NCI-H1105 treated with DMSO at 0.1 percent for 48 hours (cell line): ENCODE data around the gene ANKRD13C.
"Not testable (repeated sequence)": the region's sequence is repeated elsewhere in the genome, so short reads cannot be mapped to it uniquely, and the experiment has no call there.

Experiments used
- DNase-seq: peaks from one replicate; lab custom pipeline; 2025; lab: John Stamatoyannopoulos, UW

The ANKRD13C gene

DNA sequence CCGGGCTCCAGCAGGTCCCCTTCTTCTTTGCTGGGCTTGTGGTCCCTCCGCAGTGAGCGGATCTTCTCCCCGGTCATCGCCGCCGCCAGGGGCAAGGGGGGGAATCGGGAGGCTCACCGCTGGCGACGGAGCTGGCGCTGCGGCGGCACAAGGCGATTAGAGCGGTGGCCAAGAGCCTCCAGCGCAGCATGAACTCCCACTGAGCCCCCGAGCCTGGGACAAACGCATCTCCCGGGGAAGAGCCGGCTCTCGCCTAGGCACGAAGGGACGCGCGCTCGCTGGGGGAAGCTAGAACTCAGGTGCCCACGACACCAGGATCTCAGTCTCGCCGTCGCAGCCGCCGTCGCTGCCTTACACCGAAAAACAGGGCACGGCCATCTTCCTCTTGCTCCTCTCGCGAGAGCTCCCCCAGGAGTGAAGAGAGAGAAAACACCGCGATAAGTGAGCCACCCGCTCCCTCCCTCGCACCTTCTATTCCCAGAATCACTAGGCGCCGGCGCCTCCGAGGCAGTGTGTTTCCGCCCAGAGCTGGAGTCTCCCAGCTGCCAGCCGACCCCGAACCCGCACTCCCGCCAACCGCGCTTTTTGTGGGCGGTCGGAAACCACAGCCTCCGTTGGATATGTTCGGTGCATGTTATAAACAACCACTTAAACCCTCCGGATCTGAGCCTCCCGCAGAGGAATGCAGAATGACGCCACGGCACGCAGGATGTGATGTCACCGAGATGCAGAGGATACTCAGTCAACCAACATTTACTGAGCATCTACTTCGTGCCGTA lies at the start of gene ANKRD13C:
TSS of gene ANKRD13C (minus strand) at position 391 of the 779 bp plus-strand sequence. CDS start at position 77, 314 bp downstream.
- DNase-seq = peak; percentile 96

DNA sequence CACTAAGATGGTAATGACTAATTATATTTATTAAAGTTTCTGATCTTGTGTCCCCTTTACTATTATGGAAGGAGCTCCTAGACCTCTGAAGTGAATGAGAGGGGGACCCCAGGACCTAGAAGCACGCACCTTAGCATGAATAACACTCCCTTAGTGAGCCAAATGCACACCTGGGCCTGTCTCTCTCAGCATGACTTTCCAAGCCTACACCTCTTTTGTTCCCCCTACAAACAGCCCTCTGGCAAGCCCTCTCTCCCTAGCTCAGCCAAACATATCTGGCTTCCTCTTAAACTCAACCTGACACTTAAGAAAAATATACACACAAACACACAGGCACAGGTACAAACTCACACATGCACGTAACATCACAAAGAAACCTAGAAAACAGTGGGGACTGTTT lies 49.2 kb upstream of the ANKRD13C start:
- no peak for DNase-seq

DNA sequence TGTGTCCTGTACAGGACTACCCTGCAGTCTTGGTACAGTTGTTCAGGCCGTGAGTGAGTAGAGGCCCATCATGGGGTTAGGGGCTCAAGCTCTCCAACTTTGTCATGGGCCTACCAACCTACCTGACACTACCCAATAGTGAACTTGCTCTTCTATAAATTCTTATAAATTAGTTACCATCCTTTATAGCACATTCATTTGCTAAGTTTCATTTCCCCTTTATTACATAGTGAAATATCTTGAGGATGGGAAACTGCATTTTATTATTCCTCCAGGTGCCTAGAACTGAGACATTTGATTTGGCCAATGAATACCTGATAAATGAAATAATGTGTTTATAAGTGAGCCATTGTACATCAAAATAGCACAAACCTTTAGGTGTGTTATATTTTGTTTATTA lies 47.5 kb upstream of the ANKRD13C start:
- no peak for DNase-seq

DNA sequence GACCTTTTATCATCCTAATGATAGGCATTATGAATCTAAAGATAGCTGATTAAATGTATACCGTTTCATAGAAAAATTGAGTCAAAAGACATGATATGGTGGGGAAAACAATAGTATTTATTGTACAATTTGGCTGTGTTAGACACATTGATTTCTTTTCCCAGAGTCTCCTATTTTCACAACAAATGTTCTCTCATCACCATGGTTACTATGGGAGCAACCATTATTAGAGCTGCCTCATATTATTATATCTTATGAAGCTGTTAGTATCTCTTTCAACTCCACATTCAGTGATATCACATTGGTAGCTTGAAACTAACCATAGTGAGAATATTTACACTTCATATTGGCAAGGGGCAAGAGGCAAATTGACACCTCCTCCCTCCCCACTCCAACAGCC lies 45.8 kb upstream of the ANKRD13C start:
- no peak for DNase-seq

DNA sequence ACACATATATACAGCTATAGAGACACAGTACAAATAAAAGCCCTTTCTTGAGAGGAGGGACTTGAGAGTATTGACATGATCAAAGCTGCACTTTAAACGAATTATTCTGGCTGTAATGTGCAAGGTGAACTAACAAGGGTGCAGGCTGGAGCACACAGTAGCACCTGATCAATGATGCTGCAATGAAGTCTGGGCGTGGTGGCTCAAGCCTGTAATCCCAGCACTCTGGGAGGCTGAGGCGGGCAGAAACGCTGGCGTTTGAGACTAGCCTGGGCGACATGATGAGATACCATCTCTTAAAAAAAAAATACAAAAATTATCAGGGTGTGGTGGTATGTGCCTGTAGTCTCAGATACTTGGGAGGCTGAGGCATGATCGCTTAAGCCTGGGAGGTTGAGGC lies 42.5 kb upstream of the ANKRD13C start:
- no peak for DNase-seq

- no peak for DNase-seq
Observed at GRCh38 chr1:70396607-70397006, 42.1 kb upstream of the ANKRD13C start.

GRCh38 chr1:70392626-70393025 lies 38.1 kb upstream of the ANKRD13C start:
- DNase-seq = no peak

GRCh38 chr1:70387507-70387906 lies 33.0 kb upstream of the ANKRD13C start:
- no peak for DNase-seq

GRCh38 chr1:70386121-70386520 lies 31.6 kb upstream of the ANKRD13C start:
- no peak for DNase-seq

- no peak for DNase-seq
Observed at GRCh38 chr1:70385477-70385876, 31.0 kb upstream of the ANKRD13C start.

GRCh38 chr1:70384542-70384941 lies 30.0 kb upstream of the ANKRD13C start:
- no peak for DNase-seq

DNA sequence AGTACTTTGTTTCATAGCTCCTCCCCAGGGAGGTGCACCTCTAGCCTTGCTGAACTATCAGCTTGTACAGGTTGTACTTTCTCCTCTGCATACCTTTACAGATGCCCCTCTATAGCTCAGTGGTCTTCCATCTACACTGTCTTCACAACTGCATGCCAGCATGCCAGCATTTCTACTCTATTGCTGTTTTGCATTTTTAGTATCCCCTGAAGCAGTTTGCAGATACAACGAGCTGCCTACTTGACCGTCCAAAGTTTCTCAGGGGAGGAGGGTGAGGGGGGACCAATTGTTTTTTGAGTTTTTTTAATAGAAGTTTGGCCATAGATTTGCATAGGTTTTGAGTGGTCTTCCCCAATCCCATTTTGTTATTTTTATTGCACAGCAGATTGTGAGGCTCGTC lies 29.0 kb upstream of the ANKRD13C start:
- no peak for DNase-seq

DNA sequence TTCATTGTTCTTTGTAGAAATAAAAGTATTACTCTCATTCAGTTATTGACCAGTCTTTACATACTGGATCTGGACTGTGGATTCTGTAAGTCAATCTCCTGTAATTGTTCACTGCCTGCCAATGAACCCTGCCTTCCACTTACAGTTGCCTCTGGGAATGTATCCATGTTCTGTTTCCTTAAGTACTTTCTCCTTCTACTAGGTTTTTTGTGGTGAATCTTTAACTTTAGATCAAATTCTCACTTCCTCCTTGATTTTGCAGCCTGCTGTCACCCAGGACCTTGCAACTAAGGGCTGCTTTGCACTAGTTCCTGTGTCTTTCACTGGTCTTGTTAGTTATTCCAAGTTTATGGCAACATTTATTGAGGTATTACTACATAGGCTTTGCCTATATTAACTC lies 28.2 kb upstream of the ANKRD13C start:
- DNase-seq = no peak

DNA sequence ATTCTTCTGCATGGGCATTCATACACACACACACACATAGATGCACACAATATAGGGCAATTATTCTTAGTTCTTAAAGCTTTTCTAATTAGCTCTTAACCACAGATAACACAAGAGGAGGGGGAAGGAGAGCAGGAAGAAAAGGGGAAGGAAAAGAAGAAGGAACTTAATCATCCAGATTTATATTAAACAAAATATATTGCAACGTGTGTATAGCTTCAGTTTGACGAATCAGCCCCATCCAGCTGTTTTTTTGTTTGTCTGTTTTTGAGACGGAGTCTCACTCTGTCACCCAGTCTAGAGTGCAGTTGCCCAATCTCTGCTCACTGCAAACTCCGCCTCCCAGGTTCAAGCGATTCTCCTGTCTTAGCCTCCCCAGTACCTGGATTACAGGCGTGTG lies 21.7 kb upstream of the ANKRD13C start:
- DNase-seq = no peak

DNA sequence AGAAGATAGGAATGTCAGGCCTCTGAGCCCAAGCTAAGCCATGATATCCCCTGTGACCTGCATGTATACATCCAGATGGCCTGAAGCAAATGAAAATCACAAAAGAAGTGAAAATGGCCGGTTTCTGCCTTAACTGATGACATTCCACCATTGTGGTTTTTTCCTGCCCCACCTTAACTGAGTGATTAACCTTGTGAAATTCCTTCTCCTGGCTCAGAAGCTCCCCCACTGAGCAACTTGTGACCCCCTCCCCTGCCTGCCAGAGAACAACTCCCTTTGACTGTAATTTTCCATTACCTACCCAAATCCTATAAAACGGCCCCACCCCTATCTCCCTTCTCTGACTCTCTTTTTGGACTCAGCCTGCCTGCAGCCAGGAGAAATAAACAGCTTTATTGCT lies 19.1 kb upstream of the ANKRD13C start:
- DNase-seq = not testable (repeated sequence)

GRCh38 chr1:70372426-70372825 lies 17.9 kb upstream of the ANKRD13C start:
- DNase-seq = no peak

GRCh38 chr1:70371586-70371985 lies 17.1 kb upstream of the ANKRD13C start:
- DNase-seq = not testable (repeated sequence)

GRCh38 chr1:70367397-70367796 lies 12.9 kb upstream of the ANKRD13C start:
- not testable (repeated sequence) for DNase-seq

DNA sequence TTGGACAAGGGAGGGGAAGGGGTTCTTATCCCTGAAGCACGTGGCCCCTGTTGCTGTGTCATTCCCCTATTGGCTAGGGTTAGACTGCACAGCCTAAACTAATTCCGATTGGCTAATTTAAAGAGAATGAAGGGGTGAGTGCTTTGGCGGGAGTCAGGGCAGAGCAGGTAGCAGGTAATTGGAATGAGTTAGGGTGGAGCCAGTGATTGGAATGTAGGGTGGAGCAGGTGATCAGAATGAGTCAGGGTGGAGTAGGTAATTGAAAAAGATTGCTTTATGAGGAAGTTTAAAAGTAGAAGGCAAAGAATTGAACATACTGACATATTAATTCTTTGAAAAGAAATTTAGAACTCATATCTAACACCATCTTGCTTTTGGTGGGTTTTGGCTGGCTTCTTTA lies 12.5 kb upstream of the ANKRD13C start:
- DNase-seq = not testable (repeated sequence)

- DNase-seq = not testable (repeated sequence)
Observed at GRCh38 chr1:70366425-70366952, 12.0 kb upstream of the ANKRD13C start.

DNA sequence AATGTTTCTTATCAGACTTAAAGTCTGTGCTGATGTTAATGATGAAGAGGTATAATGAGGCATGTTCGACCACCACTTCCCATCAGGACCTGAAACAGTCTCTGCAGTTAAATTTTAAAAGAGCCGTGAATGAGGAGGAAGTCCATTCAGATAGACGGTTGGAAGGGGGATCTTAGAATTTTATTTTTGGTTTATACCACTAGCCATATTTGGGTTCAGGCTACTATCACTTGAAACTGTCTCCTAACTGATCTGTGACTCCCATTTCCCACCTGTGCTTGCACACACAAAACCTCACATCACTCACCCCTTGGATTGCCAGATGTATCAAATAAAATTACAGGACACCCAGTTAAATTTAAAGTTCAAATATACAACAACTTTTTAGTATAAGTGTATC lies 9.9 kb upstream of the ANKRD13C start:
- DNase-seq = no peak

- DNase-seq = no peak
Observed at GRCh38 chr1:70361727-70362398, 7.3 kb upstream of the ANKRD13C start.

- DNase-seq = no peak
Observed at GRCh38 chr1:70360321-70360720, 5.8 kb upstream of the ANKRD13C start.
